ENCODE measurements around the gene KCNK2. TPM values are rescaled to one million over a fixed set of nuclear protein-coding genes. Genes with fewer than 3 reads are reported as not detected.

KCNK2 gene
- total and polyA plus RNA-seq, 2 experiments from 2014 or later, result 0.07 to 0.24 TPM

- Mint-ChIP-seq H3K27ac (0 out of 2 replicates have a peak overlapping the region, but pooled peaks have one; percentile 15), H3K36me3 (ENCODE audit: low read depth) (no peaks in the 10 kb centered on the region), H3K4me1 (peaks cover 5% of the 10 kb centered on the region; the same call in 2 of the 3 replicates), H3K9me3 (no peaks in the 10 kb centered on the region), H3K27me3 (ENCODE audit: insufficient read depth, low read depth, poor library complexity) (peaks cover 1% of the 10 kb centered on the region), H3K4me3 (no peak overlapping the region)
- H2AFZ ChIP-seq, result no peak overlapping the region
- no peak overlapping the region for H3K27ac ChIP-seq (ENCODE audit: low read depth)
- H3K9me2 ChIP-seq (ENCODE audit: insufficient read depth), result no peaks in the 10 kb centered on the region
- H3K4me2 ChIP-seq, result no peak overlapping the region
- no peaks in the 10 kb centered on the region for H3K36me3 ChIP-seq (ENCODE audit: insufficient read depth)
- no peaks in the 10 kb centered on the region for H3K4me1 ChIP-seq (ENCODE audit: insufficient read depth)
- no peak for TF ChIP-seq ETS1 (IDR thresholded peaks at IDR 0.05)
- TF ChIP-seq STAT1 (IDR thresholded peaks at IDR 0.05; ENCODE audit: unreplicated experiment), result no peak
- TF ChIP-seq CTCF (conservative IDR thresholded peaks at IDR 0.05; ENCODE audit: low read depth in 2 of 2), result no peak
- no peak for TF ChIP-seq ZNF114 (CRISPR knock-in tag; IDR thresholded peaks at IDR 0.05)
- no peak for TF ChIP-seq NANOG (IDR thresholded peaks at IDR 0.05; ENCODE audit: borderline replicate concordance)
- TF ChIP-seq EZH2 (IDR thresholded peaks at IDR 0.05; ENCODE audit: low read depth, unreplicated experiment), result no peak
- TF ChIP-seq POLR2AphosphoS5 (IDR thresholded peaks at IDR 0.05; ENCODE audit: low read depth), result no peak
- no peak for TF ChIP-seq ZNF331 (CRISPR knock-in tag; IDR thresholded peaks at IDR 0.05; ENCODE audit: low read depth)
- TF ChIP-seq CREB1 (CRISPR knock-in tag; IDR thresholded peaks at IDR 0.05; ENCODE audit: low read depth), result no peak
- TF ChIP-seq JUNB (IDR thresholded peaks at IDR 0.05; ENCODE audit: unreplicated experiment), result no peak
- TF ChIP-seq ZNF462 (CRISPR knock-in tag; IDR thresholded peaks at IDR 0.05), result no peak
- no peak for TF ChIP-seq REST (IDR thresholded peaks at IDR 0.05; ENCODE audit: unreplicated experiment)
- no peak for TF ChIP-seq EZH2phosphoT487 (IDR thresholded peaks at IDR 0.05; ENCODE audit: unreplicated experiment)
- H3F3A ChIP-seq (replicated peaks; ENCODE audit: low read depth), result no peaks in the 10 kb centered on the region
- ATAC-seq (no peak), DNase-seq (ENCODE audit: low spot score) (no peak)
- H3K79me2 ChIP-seq (replicated peaks; ENCODE audit: insufficient read depth), result no peaks in the 10 kb centered on the region
- H3K4me3 ChIP-seq, result no peak overlapping the region
- H4K20me1 ChIP-seq (replicated peaks; ENCODE audit: insufficient read depth), result no peaks in the 10 kb centered on the region
- H3K27me3 ChIP-seq (ENCODE audit: insufficient read depth), result no peaks in the 10 kb centered on the region
Measured at GRCh38 chr1:215119056-215119455, 36.5 kb downstream of the KCNK2 start.

All from GM23338 (cell line).